Liver (tissue), 9 donors: ENCODE results near the gene KLHL34. TPM values are rescaled to one million over a fixed set of nuclear protein-coding genes. Genes with fewer than 3 reads are reported as not detected.

Experiments
- DNase-seq: peaks from one replicate; pipeline ENCODE4 v3.0.0-alpha.2; 2017; ENCODE audit warnings: low spot score
- H3K27ac ChIP-seq, 2 donors: one replicate each; pipeline ENCODE4 v1.7.0; 2013; ENCODE audit warnings: inconsistent platforms in 2 of 2, low read length in 2 of 2, control low read depth in 1 of 2, low read depth in 1 of 2, mild to moderate bottlenecking in 1 of 2
- H3K27me3 ChIP-seq, 4 donors: one replicate each; pipeline versions ENCODE4 v1.6.1 to v1.7.0; 2013; ENCODE audit warnings: low read length in 3 of 4, inconsistent platforms in 1 of 4, mild to moderate bottlenecking in 1 of 4, moderate library complexity in 1 of 4; ENCODE audit not compliant: control insufficient read depth in 4 of 4, insufficient read depth in 4 of 4
- H3K36me3 ChIP-seq, 4 donors: one replicate each; pipeline versions ENCODE4 v1.6.1 to v1.7.0; 2013; ENCODE audit warnings: low read length in 3 of 4, mild to moderate bottlenecking in 3 of 4, low read depth in 1 of 4, moderate library complexity in 1 of 4; ENCODE audit not compliant: control insufficient read depth in 4 of 4, insufficient read depth in 3 of 4
- H3K4me1 ChIP-seq, 4 donors: one replicate each; pipeline versions ENCODE4 v1.6.1 to v1.7.0; 2013; ENCODE audit warnings: low read length in 3 of 4, mild to moderate bottlenecking in 3 of 4, moderate library complexity in 1 of 4; ENCODE audit not compliant: control insufficient read depth in 4 of 4, insufficient read depth in 4 of 4
- H3K4me3 ChIP-seq, 3 donors: one replicate each; pipeline versions ENCODE4 v1.6.1 to v1.7.0; 2013; ENCODE audit warnings: low read length in 3 of 3, control low read depth in 1 of 3, low read depth in 1 of 3, mild to moderate bottlenecking in 1 of 3
- H3K9ac ChIP-seq, 2 donors: one replicate each; pipeline ENCODE4 v1.7.0; 2013; ENCODE audit warnings: low read length in 2 of 2, mild to moderate bottlenecking in 2 of 2, moderate library complexity in 2 of 2, control low read depth in 1 of 2, low read depth in 1 of 2
- H3K9me3 ChIP-seq, 4 donors: one replicate each; pipeline versions ENCODE4 v1.6.1 to v1.7.0; 2013; ENCODE audit warnings: low read length in 3 of 4; ENCODE audit not compliant: control insufficient read depth in 4 of 4
- CTCF ChIP-seq: fragments of 150-350 bp; IDR thresholded peaks from 2 replicates; pipeline ENCODE4 v1.5.1; 2017; ENCODE audit warnings: improper control_type of control experiment, low read depth, low read length; ENCODE audit not compliant: missing input control
- FOXA1 ChIP-seq: IDR thresholded peaks from 2 replicates; pipeline ENCODE4 v1.6.1; 2016; ENCODE audit warnings: antibody characterized with exemption
- GABPA ChIP-seq, 2 donors: IDR thresholded peaks in 1 of 2; conservative IDR thresholded peaks in 1 of 2; 2 replicates each; pipeline ENCODE4 v1.6.1; 2016; ENCODE audit warnings: antibody characterized with exemption in 2 of 2, mild to moderate bottlenecking in 1 of 2, moderate library complexity in 1 of 2
- JUND ChIP-seq, 2 donors: IDR thresholded peaks; 2 replicates each; pipeline ENCODE4 v1.6.1; 2016; ENCODE audit warnings: antibody characterized with exemption in 2 of 2
- RAD21 ChIP-seq, 2 donors: IDR thresholded peaks; 2 replicates each; pipeline ENCODE4 v1.6.1; 2016; ENCODE audit warnings: antibody characterized with exemption in 2 of 2, mild to moderate bottlenecking in 2 of 2
- TAF1 ChIP-seq: conservative IDR thresholded peaks from 2 replicates; pipeline ENCODE4 v1.6.1; 2016; ENCODE audit warnings: antibody characterized with exemption, mild to moderate bottlenecking
- ZBTB33 ChIP-seq: IDR thresholded peaks from 2 replicates; pipeline ENCODE4 v1.6.1; 2016; ENCODE audit warnings: antibody characterized with exemption
- WGBS: extraction: QIAGEN DNeasy Blood & Tissue Kit; methylation state at CpG from one replicate; pipeline ENCODE4 v1.1.7; 2013; 5-methylcytosine and 5-hydroxymethylcytosine counted together
- polyA plus RNA-seq, 2 donors: library from polyadenylated mRNA; stranded (reverse) in 1 of 2; unstranded in 1 of 2; fragments of 200-250 nt in 1 of 2; fragments of >200 nt in 1 of 2; fragmentation: Nextera tagmentation in 1 of 2; extraction: Ambion mirVana in 1 of 2; gene quantifications; one replicate each; pipeline versions ENCODE4 v1.2.1 to v1.2.3, GENCODE V29; 2013 to 2015
- total RNA-seq, 2 donors: library from RNA; depleted of rRNA; stranded (reverse); fragments of >200 nt; gene quantifications; one replicate each; pipeline ENCODE4 v1.2.3, GENCODE V29; 2014
- TF ChIP-seq, protein P1 (sequence below): IDR thresholded peaks from 2 replicates; pipeline ENCODE4 v1.6.1; 2016; ENCODE audit warnings: antibody characterized with exemption
- TF ChIP-seq, protein P2 (sequence below): IDR thresholded peaks from 2 replicates; pipeline ENCODE4 v1.6.1; 2016; ENCODE audit warnings: antibody characterized with exemption, mild to moderate bottlenecking
- donor health status: healthy.
- donor health status: healthy.
- donor health status: healthy.
- donor health status: healthy.
- donor health status: healthy.

Gene KLHL34
- total and polyA plus RNA-seq, 4 donors = 0.02 to 0.14 (median 0.04) TPM; not detected in 1

DNA sequence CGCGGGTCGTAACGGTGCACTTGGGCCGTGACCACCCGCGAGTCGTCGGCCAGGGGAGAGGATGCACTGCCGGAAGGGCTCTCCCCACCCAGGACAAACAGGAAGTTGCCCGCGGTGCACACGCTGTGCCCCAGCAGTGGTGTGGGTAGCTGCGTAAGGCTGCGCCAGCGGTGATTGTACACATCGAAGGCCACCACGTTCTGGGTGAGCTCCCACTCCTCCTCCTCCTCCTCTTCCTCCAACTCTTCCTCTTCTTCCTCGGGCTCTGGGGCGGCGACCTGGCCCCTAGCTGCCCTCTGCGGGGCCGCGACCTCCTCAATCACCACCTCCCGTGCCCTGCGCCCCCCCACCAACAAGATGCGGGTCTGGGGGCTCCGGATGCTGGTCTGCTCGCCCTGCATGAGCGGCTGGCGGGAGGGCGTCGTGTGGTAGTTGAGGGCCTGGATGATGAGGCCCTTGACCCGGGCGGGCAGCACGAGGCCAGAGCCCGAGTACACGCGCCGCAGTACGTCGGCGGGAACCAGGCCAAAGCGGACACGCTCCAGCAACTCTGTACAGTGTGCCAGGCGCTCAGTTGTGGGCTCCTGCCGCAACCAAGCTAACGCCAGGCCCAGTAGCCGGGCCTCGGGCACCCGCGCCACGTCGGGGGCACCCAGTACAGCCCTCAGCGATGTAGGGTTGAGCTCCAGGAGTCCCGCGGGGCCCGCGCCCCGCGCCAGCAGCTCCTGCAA, 1.4 kb downstream of the KLHL34 start:
- peaks cover 0 to 4% (median 0%) of the 10 kb centered on the region in 4 donors for H3K4me1 ChIP-seq
- H3K27ac ChIP-seq = no peak overlapping the region
- no peak for DNase-seq
- no peaks in the 10 kb centered on the region for H3K27me3 ChIP-seq
- no peaks in the 10 kb centered on the region for H3K36me3 ChIP-seq
- H3K4me3 ChIP-seq = no peak overlapping the region
- WGBS = 63% methylated on average over 61 of the region's 61 CpGs
- TF ChIP-seq, protein P1, sequence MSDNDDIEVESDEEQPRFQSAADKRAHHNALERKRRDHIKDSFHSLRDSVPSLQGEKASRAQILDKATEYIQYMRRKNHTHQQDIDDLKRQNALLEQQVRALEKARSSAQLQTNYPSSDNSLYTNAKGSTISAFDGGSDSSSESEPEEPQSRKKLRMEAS = no peak
- no peak for TF ChIP-seq TAF1
- no peak for TF ChIP-seq ZBTB33
- no peak for TF ChIP-seq GABPA (IDR thresholded peaks at IDR 0.05 in 1 of 2, conservative IDR thresholded peaks at IDR 0.05 in 1 of 2)
- TF ChIP-seq, protein P2, sequence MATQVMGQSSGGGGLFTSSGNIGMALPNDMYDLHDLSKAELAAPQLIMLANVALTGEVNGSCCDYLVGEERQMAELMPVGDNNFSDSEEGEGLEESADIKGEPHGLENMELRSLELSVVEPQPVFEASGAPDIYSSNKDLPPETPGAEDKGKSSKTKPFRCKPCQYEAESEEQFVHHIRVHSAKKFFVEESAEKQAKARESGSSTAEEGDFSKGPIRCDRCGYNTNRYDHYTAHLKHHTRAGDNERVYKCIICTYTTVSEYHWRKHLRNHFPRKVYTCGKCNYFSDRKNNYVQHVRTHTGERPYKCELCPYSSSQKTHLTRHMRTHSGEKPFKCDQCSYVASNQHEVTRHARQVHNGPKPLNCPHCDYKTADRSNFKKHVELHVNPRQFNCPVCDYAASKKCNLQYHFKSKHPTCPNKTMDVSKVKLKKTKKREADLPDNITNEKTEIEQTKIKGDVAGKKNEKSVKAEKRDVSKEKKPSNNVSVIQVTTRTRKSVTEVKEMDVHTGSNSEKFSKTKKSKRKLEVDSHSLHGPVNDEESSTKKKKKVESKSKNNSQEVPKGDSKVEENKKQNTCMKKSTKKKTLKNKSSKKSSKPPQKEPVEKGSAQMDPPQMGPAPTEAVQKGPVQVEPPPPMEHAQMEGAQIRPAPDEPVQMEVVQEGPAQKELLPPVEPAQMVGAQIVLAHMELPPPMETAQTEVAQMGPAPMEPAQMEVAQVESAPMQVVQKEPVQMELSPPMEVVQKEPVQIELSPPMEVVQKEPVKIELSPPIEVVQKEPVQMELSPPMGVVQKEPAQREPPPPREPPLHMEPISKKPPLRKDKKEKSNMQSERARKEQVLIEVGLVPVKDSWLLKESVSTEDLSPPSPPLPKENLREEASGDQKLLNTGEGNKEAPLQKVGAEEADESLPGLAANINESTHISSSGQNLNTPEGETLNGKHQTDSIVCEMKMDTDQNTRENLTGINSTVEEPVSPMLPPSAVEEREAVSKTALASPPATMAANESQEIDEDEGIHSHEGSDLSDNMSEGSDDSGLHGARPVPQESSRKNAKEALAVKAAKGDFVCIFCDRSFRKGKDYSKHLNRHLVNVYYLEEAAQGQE = no peak
- no peak for TF ChIP-seq FOXA1
- no peak for TF ChIP-seq JUND (IDR thresholded peaks at IDR 0.05)
- no peak for TF ChIP-seq RAD21 (IDR thresholded peaks at IDR 0.05)
- H3K9ac ChIP-seq = no peak overlapping the region
- H3K9me3 ChIP-seq = peaks cover 0 to 2% (median under 1%) of the 10 kb centered on the region in 4 donors

DNA sequence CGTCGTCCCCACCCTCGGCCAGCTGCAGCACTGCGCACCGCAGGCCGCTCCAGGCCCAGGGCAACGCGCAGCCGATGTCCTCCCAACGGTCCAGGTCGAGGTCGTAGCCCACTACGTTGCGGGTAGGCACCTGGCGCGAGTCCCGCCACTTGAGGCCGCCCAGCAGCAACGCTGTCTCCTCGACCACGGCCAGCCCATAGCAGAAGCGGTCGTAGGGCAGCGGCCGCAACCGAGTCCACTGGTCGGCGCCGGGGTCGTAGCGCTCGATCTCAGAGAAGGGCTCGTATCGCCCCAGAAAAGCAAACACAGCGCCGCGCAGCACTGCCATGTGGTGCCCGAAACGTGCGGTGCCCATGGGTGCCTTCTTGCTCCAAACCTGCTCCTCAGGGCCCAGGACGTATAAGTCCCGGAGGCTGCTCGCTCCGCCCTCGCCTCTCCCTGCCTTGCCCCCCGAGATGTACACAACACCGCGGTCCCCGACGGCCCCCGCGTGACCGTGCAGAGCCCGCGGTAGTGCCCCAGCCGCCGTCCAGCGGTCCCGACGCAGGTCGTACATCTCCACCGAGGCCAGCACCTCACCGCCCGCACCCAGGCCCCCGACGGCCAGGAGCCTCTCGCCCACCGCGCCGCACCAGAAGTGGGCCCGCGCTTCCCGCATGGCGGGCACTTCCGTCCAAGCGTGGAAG, 2.1 kb downstream of the KLHL34 start:
- no peak overlapping the region for H3K27ac ChIP-seq
- H3K36me3 ChIP-seq = no peaks in the 10 kb centered on the region
- peaks cover 0 to 4% (median 0%) of the 10 kb centered on the region in 4 donors for H3K4me1 ChIP-seq
- 45% methylated on average over 76 of the region's 76 CpGs for WGBS
- peaks cover 0 to 2% (median under 1%) of the 10 kb centered on the region in 4 donors for H3K9me3 ChIP-seq
- no peak for TF ChIP-seq CTCF
- TF ChIP-seq, protein P1 = no peak
- no peak overlapping the region for H3K9ac ChIP-seq
- DNase-seq = no peak
- H3K27me3 ChIP-seq = no peaks in the 10 kb centered on the region
- no peak overlapping the region for H3K4me3 ChIP-seq
